ENCODE measurements around the gene CRYGD. TPM values are rescaled to one million over a fixed set of nuclear protein-coding genes. Genes with fewer than 3 reads are reported as not detected.
"Not testable (repeated sequence)": the region's sequence is repeated elsewhere in the genome, so short reads cannot be mapped to it uniquely, and the experiment has no call there.

The CRYGD gene
- not detected in 2 replicates for total RNA-seq
- not detected in 2 replicates for polyA plus RNA-seq

DNA sequence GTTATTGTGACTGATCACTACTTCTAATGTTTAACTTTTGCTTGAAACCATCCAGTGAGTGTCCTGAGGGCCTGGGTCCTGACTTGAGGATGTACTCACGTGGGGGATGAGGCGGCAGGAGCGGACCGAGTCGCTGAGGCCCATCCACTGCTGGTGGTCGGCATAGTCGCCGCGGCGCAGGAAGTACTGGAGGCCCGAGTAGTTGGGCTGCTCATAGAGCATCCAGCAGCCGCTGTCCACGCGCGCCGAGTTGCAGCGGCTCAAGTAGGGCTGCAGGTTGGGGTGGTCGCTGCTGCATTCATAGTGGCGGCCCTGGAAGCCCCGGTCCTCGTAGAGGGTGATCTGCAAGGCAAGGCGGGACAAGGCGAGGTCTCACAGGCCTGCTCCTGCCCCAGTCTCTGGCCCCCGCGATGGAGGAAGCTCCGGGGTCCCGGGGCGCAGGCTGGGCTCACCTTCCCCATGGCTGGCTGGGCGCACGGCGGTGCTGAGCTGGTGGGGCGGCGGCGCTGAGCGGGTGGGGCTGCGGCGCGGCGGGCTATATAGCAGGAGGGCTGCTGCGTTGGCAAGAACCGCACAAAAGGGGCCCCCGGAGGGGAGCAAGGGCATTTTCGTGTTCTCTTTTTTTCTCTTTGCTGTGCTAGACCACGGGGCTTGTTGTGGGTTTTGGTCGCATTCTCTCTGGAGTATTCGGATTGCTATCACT lies at the start of gene CRYGD:
Gene CRYGD, minus strand, starts transcription at position 512 of the 703 bp plus-strand sequence. Its CDS starts 51 bp downstream, at position 461.
- not testable (repeated sequence) for H3K36me3 ChIP-seq; H3K27ac ChIP-seq; H3K4me1 ChIP-seq (ENCODE audit: low read depth); DNase-seq (ENCODE audit: low read depth in 1 of 2, low spot score in 1 of 2); H3K27me3 ChIP-seq; H3K9me3 ChIP-seq (ENCODE audit: low read depth); H3K4me3 ChIP-seq

DNA sequence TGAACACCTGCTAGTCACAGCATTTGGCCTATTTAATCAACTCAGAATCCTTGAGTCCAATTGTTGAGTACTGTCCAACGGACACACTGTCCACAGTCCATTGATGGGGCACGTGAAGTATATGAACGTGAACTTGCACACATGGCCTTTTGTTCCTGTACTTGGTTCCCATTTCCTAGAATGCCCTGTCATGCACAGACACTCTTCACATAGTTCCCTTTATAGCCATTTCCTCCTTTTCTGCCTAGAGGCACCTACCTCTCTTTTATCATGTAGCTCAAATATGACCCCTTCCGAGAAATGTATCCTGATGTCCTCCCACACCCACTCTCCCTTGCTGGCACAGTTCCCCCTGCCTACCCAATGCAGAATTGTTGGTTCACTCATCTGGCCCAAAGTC lies 47.8 kb upstream of the CRYGD start:
- no peak for DNase-seq (ENCODE audit: low read depth in 1 of 2, low spot score in 1 of 2)

DNA sequence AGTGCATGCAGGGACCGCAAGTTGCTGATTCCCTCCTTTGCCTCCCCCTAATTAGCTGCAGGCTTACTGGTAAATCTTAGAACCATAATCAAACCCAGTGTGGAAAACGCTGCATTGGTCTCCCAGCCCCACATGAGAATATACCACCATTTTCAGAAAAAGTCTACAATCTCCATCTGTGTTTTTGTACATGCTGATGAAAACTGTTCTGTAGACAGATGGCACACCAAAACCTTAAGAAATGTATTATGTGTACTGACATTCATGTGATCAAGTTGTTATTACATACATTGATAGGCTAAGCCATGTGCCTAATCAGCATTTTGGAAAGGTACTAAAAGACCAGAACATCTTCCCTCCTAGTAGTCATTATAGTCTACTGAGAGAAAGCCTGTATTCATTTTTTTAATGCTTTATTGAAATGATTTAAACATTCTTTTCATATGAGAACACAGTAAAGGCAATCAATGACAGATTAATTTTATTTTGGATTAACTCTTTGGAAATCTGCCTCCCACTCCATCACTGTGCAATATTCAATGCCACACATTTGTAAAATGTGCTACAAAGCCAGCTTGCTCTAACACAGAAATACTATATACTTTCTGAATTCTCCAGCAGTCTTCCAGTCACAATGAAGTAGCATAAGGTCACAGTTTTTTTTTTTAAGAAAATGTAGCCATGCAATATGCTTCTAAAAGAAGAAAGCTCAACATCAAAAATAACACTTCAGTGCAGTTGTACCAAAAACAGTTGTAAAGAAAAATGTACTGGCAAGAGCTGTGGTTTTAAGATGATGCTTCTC lies 40.8 kb upstream of the CRYGD start:
- Histone ChIP-seq H3K36me3 (no peaks in the 10 kb centered on the region), H3K27me3 (no peaks in the 10 kb centered on the region), H3K9me3 (ENCODE audit: low read depth) (no peaks in the 10 kb centered on the region), H3K4me3 (no peak overlapping the region), H3K27ac (no peak overlapping the region), H3K4me1 (ENCODE audit: low read depth) (no peaks in the 10 kb centered on the region)
- TF ChIP-seq, protein P1, sequence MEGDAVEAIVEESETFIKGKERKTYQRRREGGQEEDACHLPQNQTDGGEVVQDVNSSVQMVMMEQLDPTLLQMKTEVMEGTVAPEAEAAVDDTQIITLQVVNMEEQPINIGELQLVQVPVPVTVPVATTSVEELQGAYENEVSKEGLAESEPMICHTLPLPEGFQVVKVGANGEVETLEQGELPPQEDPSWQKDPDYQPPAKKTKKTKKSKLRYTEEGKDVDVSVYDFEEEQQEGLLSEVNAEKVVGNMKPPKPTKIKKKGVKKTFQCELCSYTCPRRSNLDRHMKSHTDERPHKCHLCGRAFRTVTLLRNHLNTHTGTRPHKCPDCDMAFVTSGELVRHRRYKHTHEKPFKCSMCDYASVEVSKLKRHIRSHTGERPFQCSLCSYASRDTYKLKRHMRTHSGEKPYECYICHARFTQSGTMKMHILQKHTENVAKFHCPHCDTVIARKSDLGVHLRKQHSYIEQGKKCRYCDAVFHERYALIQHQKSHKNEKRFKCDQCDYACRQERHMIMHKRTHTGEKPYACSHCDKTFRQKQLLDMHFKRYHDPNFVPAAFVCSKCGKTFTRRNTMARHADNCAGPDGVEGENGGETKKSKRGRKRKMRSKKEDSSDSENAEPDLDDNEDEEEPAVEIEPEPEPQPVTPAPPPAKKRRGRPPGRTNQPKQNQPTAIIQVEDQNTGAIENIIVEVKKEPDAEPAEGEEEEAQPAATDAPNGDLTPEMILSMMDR (IDR thresholded peaks at IDR 0.05; ENCODE audit: low read depth, low read length), result no peak
- DNase-seq (ENCODE audit: low read depth in 1 of 2, low spot score in 1 of 2), result no peak

More for the DNA sequence above, 47.8 kb upstream of the CRYGD start:
- Histone ChIP-seq H3K27me3 (no peaks in the 10 kb centered on the region), H3K4me1 (ENCODE audit: low read depth) (no peaks in the 10 kb centered on the region), H3K9me3 (ENCODE audit: low read depth) (no peaks in the 10 kb centered on the region), H3K27ac (no peak overlapping the region), H3K4me3 (no peak overlapping the region), H3K36me3 (no peaks in the 10 kb centered on the region)
- TF ChIP-seq, protein P1 (IDR thresholded peaks at IDR 0.05; ENCODE audit: low read depth, low read length), result no peak

DNA sequence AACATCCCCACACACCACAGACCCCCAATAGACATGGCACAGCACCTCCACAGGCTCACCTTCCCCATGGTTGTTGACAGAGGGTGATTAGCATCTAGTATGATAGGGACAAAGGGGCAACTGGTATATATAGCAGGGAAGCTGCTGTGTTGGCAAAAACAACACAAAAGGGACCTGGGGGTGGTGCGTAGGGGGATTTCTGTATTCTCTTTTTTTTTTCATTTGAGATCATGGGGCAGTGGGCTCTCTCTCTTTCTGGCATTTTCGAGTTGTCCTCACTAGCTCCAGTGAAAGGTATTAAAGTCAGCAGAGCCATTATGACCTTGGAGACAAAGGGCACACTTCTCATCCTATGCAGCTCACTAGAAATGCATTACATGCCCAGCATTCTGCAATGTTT lies 39.2 kb upstream of the CRYGD start, which contains the start of gene CRYGA:
Gene CRYGA, minus strand, starts transcription at position 101 of the 400 bp plus-strand sequence. Its CDS starts 33 bp downstream, at position 68.
- Histone ChIP-seq H3K36me3 (no peaks in the 10 kb centered on the region), H3K4me3 (no peak within 1 kb of the TSS), H3K27ac (no peak within 1 kb of the TSS), H3K27me3 (no peaks in the 10 kb centered on the region), H3K9me3 (ENCODE audit: low read depth) (no peaks in the 10 kb centered on the region), H3K4me1 (ENCODE audit: low read depth) (no peaks in the 10 kb centered on the region)
- DNase-seq (ENCODE audit: low read depth in 1 of 2, low spot score in 1 of 2), result no peak
- TF ChIP-seq, protein P1 (IDR thresholded peaks at IDR 0.05; ENCODE audit: low read depth, low read length), result no peak

DNA sequence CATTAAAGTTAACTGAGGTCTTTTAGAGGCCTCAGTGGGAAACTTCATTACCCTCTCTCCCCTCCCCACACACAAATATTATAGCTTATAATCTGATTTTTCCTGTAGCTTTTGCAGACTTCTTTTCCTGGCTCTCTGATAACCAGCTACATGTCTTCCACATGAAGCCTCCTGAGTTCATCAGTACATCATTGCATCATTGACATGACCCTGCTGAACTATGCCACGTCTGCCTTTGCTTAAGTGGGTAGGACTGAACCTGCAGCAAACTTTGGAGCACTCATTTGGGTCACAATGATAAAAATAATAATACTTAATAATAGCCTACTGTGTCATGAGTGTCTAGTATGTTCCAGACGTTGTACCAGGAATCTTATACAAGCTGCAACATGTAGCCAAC lies 32.1 kb upstream of the CRYGD start:
- Histone ChIP-seq H3K36me3 (no peaks in the 10 kb centered on the region), H3K4me1 (ENCODE audit: low read depth) (no peaks in the 10 kb centered on the region), H3K27me3 (no peaks in the 10 kb centered on the region), H3K9me3 (ENCODE audit: low read depth) (no peaks in the 10 kb centered on the region), H3K27ac (no peak overlapping the region), H3K4me3 (no peak overlapping the region)
- TF ChIP-seq, protein P1 (IDR thresholded peaks at IDR 0.05; ENCODE audit: low read depth, low read length), result no peak
- no peak for DNase-seq (ENCODE audit: low read depth in 1 of 2, low spot score in 1 of 2)

DNA sequence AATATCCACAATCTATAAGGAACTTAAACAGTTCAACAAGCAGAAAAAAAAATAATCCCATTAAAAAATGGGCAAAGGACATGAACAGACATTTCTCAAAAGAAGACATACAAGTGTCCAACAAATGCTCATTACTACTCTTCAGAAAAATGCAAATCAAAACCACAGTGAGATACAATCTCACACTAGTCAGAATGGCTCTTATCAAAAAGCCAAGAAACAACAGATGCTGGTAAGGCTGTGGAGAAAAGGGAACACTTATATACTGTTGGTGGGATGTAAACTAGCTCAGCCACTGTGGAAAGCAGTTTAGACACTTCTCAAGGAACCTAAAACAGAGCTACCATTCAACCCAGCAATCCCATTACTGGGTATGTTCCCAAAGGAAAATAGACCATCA lies 28.8 kb upstream of the CRYGD start:
- Histone ChIP-seq H3K9me3 (ENCODE audit: low read depth) (no peaks in the 10 kb centered on the region), H3K27ac (no peak overlapping the region), H3K4me3 (no peak overlapping the region), H3K4me1 (ENCODE audit: low read depth) (no peaks in the 10 kb centered on the region), H3K36me3 (no peaks in the 10 kb centered on the region), H3K27me3 (no peaks in the 10 kb centered on the region)
- TF ChIP-seq, protein P1 (IDR thresholded peaks at IDR 0.05; ENCODE audit: low read depth, low read length), result no peak
- DNase-seq (ENCODE audit: low read depth in 1 of 2, low spot score in 1 of 2), result no peak

Measured in cardiac muscle cell (in vitro differentiated cells and primary cell).